Stimulated activated CD4-positive, alpha-beta T cell treated with anti-CD3 and anti-CD28 coated beads, TNF-alpha, amount 100 ng/mL, for 1 hour (primary cell): ENCODE data around the gene TM9SF4.
"Not testable (repeated sequence)": the region's sequence is repeated elsewhere in the genome, so short reads cannot be mapped to it uniquely, and the experiment has no call there.

Source experiments
- DNase-seq, 3 donors: peaks; one replicate each; pipeline ENCODE4 v3.0.0-alpha.2; 2020; ENCODE audit warnings: low read depth in 3 of 3, low spot score in 1 of 3

The TM9SF4 gene

GRCh38 chr20:32155017-32155981, 45.8 kb downstream of the TM9SF4 start:
- no peak for DNase-seq

- DNase-seq: no peak
Measured at GRCh38 chr20:32157611-32158010, 48.1 kb downstream of the TM9SF4 start.

- no peak for DNase-seq
Measured at GRCh38 chr20:32158351-32158750, 48.8 kb downstream of the TM9SF4 start.

- DNase-seq: no peak
Measured at GRCh38 chr20:32158943-32159660, 49.6 kb downstream of the TM9SF4 start.

GRCh38 chr20:32159766-32160221, 50.3 kb downstream of the TM9SF4 start:
- DNase-seq: no peak

GRCh38 chr20:32160341-32160740, 50.8 kb downstream of the TM9SF4 start:
- no peak for DNase-seq

- DNase-seq: no peak
Measured at GRCh38 chr20:32162351-32162750, 52.8 kb downstream of the TM9SF4 start.

- DNase-seq: no peak
Measured at GRCh38 chr20:32163951-32164350, 54.4 kb downstream of the TM9SF4 start.

- DNase-seq: no peak
Measured at GRCh38 chr20:32164984-32165735, 55.6 kb downstream of the TM9SF4 start.

- no peak for DNase-seq
Measured at GRCh38 chr20:32165836-32166545, 56.5 kb downstream of the TM9SF4 start.

- no peak for DNase-seq
Measured at GRCh38 chr20:32167552-32167951, 58.0 kb downstream of the TM9SF4 start.

- DNase-seq: no peak
Measured at GRCh38 chr20:32168184-32168910, 58.8 kb downstream of the TM9SF4 start.

- DNase-seq: not testable (repeated sequence)
Measured at GRCh38 chr20:32177696-32178095, 68.2 kb downstream of the TM9SF4 start.

GRCh38 chr20:32179515-32179914, 70.0 kb downstream of the TM9SF4 start:
- no peak for DNase-seq

GRCh38 chr20:32179934-32180333, 70.4 kb downstream of the TM9SF4 start:
- DNase-seq: no peak

GRCh38 chr20:32181606-32182005, 72.1 kb downstream of the TM9SF4 start:
- DNase-seq: no peak

- DNase-seq: no peak
Measured at GRCh38 chr20:32183947-32184635, 74.6 kb downstream of the TM9SF4 start.

GRCh38 chr20:32184961-32185603, 75.6 kb downstream of the TM9SF4 start:
- DNase-seq: no peak

GRCh38 chr20:32186506-32186905, 77.0 kb downstream of the TM9SF4 start:
- DNase-seq: no peak
